Trophoblast cell (in vitro differentiated cells and primary cell): Measurements from ENCODE around the gene NSRP1.
"Not testable (repeated sequence)": the region's sequence is repeated elsewhere in the genome, so short reads cannot be mapped to it uniquely, and the experiment has no call there.

Source experiments
- DNase-seq, 2 donors: peaks; one replicate each; pipeline ENCODE4 v3.0.0-alpha.2; 2016
- H2AFZ ChIP-seq: 2 replicates; pipeline ENCODE4 v1.6.1; 2013; ENCODE audit warnings: low read length, moderate library complexity, mild to moderate bottlenecking; ENCODE audit not compliant: insufficient read depth, poor library complexity
- H2AK5ac ChIP-seq: 2 replicates; pipeline ENCODE4 v1.6.1; 2013; ENCODE audit warnings: mild to moderate bottlenecking, low read length
- H2BK120ac ChIP-seq: 2 replicates; pipeline ENCODE4 v1.6.1; 2013; ENCODE audit warnings: low read length, mild to moderate bottlenecking, moderate library complexity; ENCODE audit not compliant: insufficient read depth, poor library complexity
- H2BK12ac ChIP-seq: 2 replicates; pipeline ENCODE4 v1.6.1; 2013; ENCODE audit warnings: mild to moderate bottlenecking, low read length, moderate library complexity
- H2BK5ac ChIP-seq: 2 replicates; pipeline ENCODE4 v1.6.1; 2013; ENCODE audit warnings: low read length, low read depth, moderate library complexity, mild to moderate bottlenecking; ENCODE audit not compliant: poor library complexity
- H3K14ac ChIP-seq: 2 replicates; pipeline ENCODE4 v1.6.1; 2013; ENCODE audit warnings: mild to moderate bottlenecking, low read length
- H3K18ac ChIP-seq: 2 replicates; pipeline ENCODE4 v1.6.1; 2013; ENCODE audit warnings: mild to moderate bottlenecking, low read length
- H3K23ac ChIP-seq: 2 replicates; pipeline ENCODE4 v1.6.1; 2013; ENCODE audit warnings: low read length
- H3K27ac ChIP-seq: 2 replicates; pipeline ENCODE4 v1.5.1; 2013; ENCODE audit warnings: low read depth, mild to moderate bottlenecking, inconsistent platforms, low read length, moderate library complexity
- H3K27me3 ChIP-seq: 2 replicates; pipeline ENCODE4 v1.6.1; 2013; ENCODE audit warnings: inconsistent platforms, mild to moderate bottlenecking, low read length, moderate library complexity; ENCODE audit not compliant: insufficient read depth
- H3K36me3 ChIP-seq, 2 experiments: 1 replicate in 1 of 2; 2 replicates in 1 of 2; pipeline ENCODE4 v1.6.1; 2013; ENCODE audit warnings: low read length in 2 of 2, mild to moderate bottlenecking in 2 of 2, moderate library complexity in 1 of 2; ENCODE audit not compliant: insufficient read depth in 2 of 2, control insufficient read depth in 1 of 2
- H3K4ac ChIP-seq: 2 replicates; pipeline ENCODE4 v1.6.1; 2013; ENCODE audit warnings: low read depth, mild to moderate bottlenecking, low read length, moderate library complexity
- H3K4me1 ChIP-seq, 2 experiments: 1 replicate in 1 of 2; 2 replicates in 1 of 2; pipeline ENCODE4 v1.6.1; 2013; ENCODE audit warnings: low read length in 2 of 2, mild to moderate bottlenecking in 2 of 2, moderate library complexity in 1 of 2; ENCODE audit not compliant: insufficient read depth in 2 of 2, control insufficient read depth in 1 of 2
- H3K4me2 ChIP-seq: 2 replicates; pipeline ENCODE4 v1.6.1; 2013; ENCODE audit warnings: inconsistent platforms, mild to moderate bottlenecking, low read length, moderate library complexity
- H3K4me3 ChIP-seq: 2 replicates; pipeline ENCODE4 v1.5.1; 2013; ENCODE audit warnings: mild to moderate bottlenecking, low read depth, low read length, inconsistent platforms
- H3K79me1 ChIP-seq: one replicate; pipeline ENCODE4 v1.6.1; 2013; ENCODE audit warnings: low read length
- H3K79me2 ChIP-seq: 2 replicates; pipeline ENCODE4 v1.6.1; 2013; ENCODE audit warnings: low read length, mild to moderate bottlenecking; ENCODE audit not compliant: control insufficient read depth, insufficient read depth, poor library complexity
- H3K9ac ChIP-seq: 2 replicates; pipeline ENCODE4 v1.6.1; 2013; ENCODE audit warnings: mild to moderate bottlenecking, low read length
- H3K9me3 ChIP-seq: 2 replicates; pipeline ENCODE4 v1.6.1; 2013; ENCODE audit warnings: low read depth, mild to moderate bottlenecking, control low read depth, inconsistent platforms, low read length; ENCODE audit not compliant: insufficient read depth
- H4K12ac ChIP-seq: 2 replicates; pipeline ENCODE4 v1.6.1; 2013; ENCODE audit warnings: low read depth, mild to moderate bottlenecking, low read length, moderate library complexity
- H4K8ac ChIP-seq: 2 replicates; pipeline ENCODE4 v1.6.1; 2013; ENCODE audit warnings: low read depth, mild to moderate bottlenecking, low read length, moderate library complexity
- H4K91ac ChIP-seq: one replicate; pipeline ENCODE4 v1.6.1; 2013; ENCODE audit warnings: low read depth, mild to moderate bottlenecking, low read length, moderate library complexity
- WGBS: extraction: QIAGEN DNeasy Blood & Tissue Kit; methylation state at CpG from one replicate; pipeline ENCODE4 v1.1.7; 2013; ENCODE audit warnings: missing lambda C conversion rate; ENCODE audit not compliant: insufficient read length, insufficient coverage; ENCODE audit errors: extremely low coverage; 5-methylcytosine and 5-hydroxymethylcytosine counted together

The NSRP1 gene

GRCh38 chr17:30228011-30228410 is 111.4 kb downstream of the NSRP1 start:
- Histone ChIP-seq H2BK120ac (no peak overlapping the region), H3K79me2 (no peaks in the 10 kb centered on the region), H2BK5ac (no peak overlapping the region), H3K27ac (no peak overlapping the region), H4K91ac (no peak overlapping the region), H3K36me3 (no peaks in the 10 kb centered on the region), H3K4me3 (no peak overlapping the region), H3K4me1 (peaks cover 11 to 15% of the 10 kb centered on the region in 2 experiments), H3K27me3 (no peaks in the 10 kb centered on the region), H3K79me1 (peaks cover 4% of the 10 kb centered on the region), H4K12ac (no peak overlapping the region), H3K4me2 (no peak overlapping the region), H2BK12ac (no peak overlapping the region), H2AFZ (no peak overlapping the region), H3K14ac (no peak overlapping the region), H3K4ac (no peak overlapping the region), H3K9ac (no peak overlapping the region), H3K23ac (no peak overlapping the region), H4K8ac (no peak overlapping the region), H3K18ac (no peak overlapping the region), H2AK5ac (no peak overlapping the region), H3K9me3 (no peaks in the 10 kb centered on the region)
- WGBS: no CpG with 5 or more reads among the region's 3 CpGs
- DNase-seq: no peak

GRCh38 chr17:30229012-30229411 is 112.4 kb downstream of the NSRP1 start:
- Histone ChIP-seq H4K12ac (no peak overlapping the region), H3K79me1 (peaks cover 4% of the 10 kb centered on the region)
- WGBS: no CpG with 5 or more reads among the region's 7 CpGs

GRCh38 chr17:30230009-30230408 is 113.4 kb downstream of the NSRP1 start:
- not testable (repeated sequence) for H3K4me3 ChIP-seq, H3K36me3 ChIP-seq, H3K27ac ChIP-seq, H3K14ac ChIP-seq, H2BK120ac ChIP-seq, H3K4me1 ChIP-seq, DNase-seq, H3K9me3 ChIP-seq, H3K4me2 ChIP-seq, H3K79me1 ChIP-seq, H3K79me2 ChIP-seq, H2BK5ac ChIP-seq, H3K23ac ChIP-seq, H2AK5ac ChIP-seq, H2AFZ ChIP-seq, H3K4ac ChIP-seq, H3K9ac ChIP-seq, H3K27me3 ChIP-seq, H4K91ac ChIP-seq, H4K12ac ChIP-seq, H3K18ac ChIP-seq, H4K8ac ChIP-seq, H2BK12ac ChIP-seq
- no CpG with 5 or more reads among the region's 1 CpG for WGBS

More at GRCh38 chr17:30229012-30229411, 112.4 kb downstream of the NSRP1 start:
- H3K4me2 ChIP-seq: no peak overlapping the region
- H3K27ac ChIP-seq: no peak overlapping the region
- no peaks in the 10 kb centered on the region for H3K79me2 ChIP-seq
- no peak overlapping the region for H2AFZ ChIP-seq
- peaks cover 2% of the 10 kb centered on the region for H3K27me3 ChIP-seq
- H3K9ac ChIP-seq: no peak overlapping the region
- H2BK120ac ChIP-seq: no peak overlapping the region
- no peak overlapping the region for H3K23ac ChIP-seq
- no peak overlapping the region for H3K14ac ChIP-seq
- no peak overlapping the region for H2BK12ac ChIP-seq
- H2AK5ac ChIP-seq: no peak overlapping the region
- no peaks in the 10 kb centered on the region for H3K36me3 ChIP-seq
- no peak overlapping the region for H3K4ac ChIP-seq
- H3K4me1 ChIP-seq: peaks cover 11 to 15% of the 10 kb centered on the region in 2 experiments
- no peak overlapping the region for H4K91ac ChIP-seq
- DNase-seq: no peak
- H2BK5ac ChIP-seq: no peak overlapping the region
- no peaks in the 10 kb centered on the region for H3K9me3 ChIP-seq
- H4K8ac ChIP-seq: no peak overlapping the region
- no peak overlapping the region for H3K4me3 ChIP-seq
- no peak overlapping the region for H3K18ac ChIP-seq

GRCh38 chr17:30230596-30231125 is 114.0 kb downstream of the NSRP1 start:
- Histone ChIP-seq H2BK12ac (no peak overlapping the region), H3K14ac (no peak overlapping the region), H3K9me3 (peaks cover 6% of the 10 kb centered on the region), H3K4me1 (peaks cover 7 to 8% of the 10 kb centered on the region in 2 experiments), H3K4ac (no peak overlapping the region), H3K27me3 (peaks cover 11% of the 10 kb centered on the region), H3K36me3 (no peaks in the 10 kb centered on the region), H3K18ac (no peak overlapping the region), H2AK5ac (no peak overlapping the region), H2AFZ (no peak overlapping the region), H3K79me2 (no peaks in the 10 kb centered on the region), H3K9ac (no peak overlapping the region), H3K4me2 (no peak overlapping the region), H2BK120ac (no peak overlapping the region), H3K27ac (no peak overlapping the region), H3K79me1 (no peaks in the 10 kb centered on the region), H2BK5ac (no peak overlapping the region), H3K23ac (no peak overlapping the region), H4K12ac (no peak overlapping the region), H3K4me3 (no peak overlapping the region), H4K8ac (no peak overlapping the region), H4K91ac (no peak overlapping the region)
- WGBS: no CpG with 5 or more reads among the region's 7 CpGs
- DNase-seq: peak in 1 of 2 donors; percentile 19
